Kidney epithelial cell (primary cell): Measurements from ENCODE around the gene LZTS3. TPM values are rescaled to one million over a fixed set of nuclear protein-coding genes. Genes with fewer than 3 reads are reported as not detected.
A peak's percentile ranks its signal among the peaks of the same experiment; 100 is the strongest.

Source experiments
- DNase-seq: peaks from one replicate; pipeline ENCODE4 v3.0.0-alpha.2; 2010; ENCODE audit warnings: low read depth
- H3K27me3 ChIP-seq: 2 replicates; pipeline ENCODE4 v1.6.0; 2011; ENCODE audit warnings: low read length; ENCODE audit not compliant: control insufficient read depth, insufficient read depth
- H3K36me3 ChIP-seq: 2 replicates; pipeline ENCODE4 v1.5.1; 2011; ENCODE audit warnings: low read length; ENCODE audit not compliant: control insufficient read depth, insufficient read depth
- H3K4me3 ChIP-seq: 2 replicates; pipeline ENCODE4 v1.5.1; 2011; ENCODE audit warnings: low read depth, mild to moderate bottlenecking, control low read depth, low read length
- CTCF ChIP-seq: IDR thresholded peaks from 2 replicates; pipeline ENCODE4 v1.5.1; 2011; ENCODE audit warnings: mild to moderate bottlenecking, moderate library complexity, low read length, control low read depth, inconsistent platforms; ENCODE audit not compliant: insufficient read depth, poor library complexity, severe bottlenecking
- total RNA-seq: library from RNA; depleted of rRNA; stranded (reverse); fragments of >200 nt; gene quantifications from 2 replicates; pipeline ENCODE4 v1.2.3, GENCODE V29; 2015

The LZTS3 gene
- total RNA-seq, 1 donor from 2014 or later = 10.4 TPM

- DNase-seq = peak; percentile 23
- H3K27me3 ChIP-seq = no peaks in the 10 kb centered on the region
- H3K4me3 ChIP-seq = no peak overlapping the region
- peak; percentile 76 for TF ChIP-seq CTCF
- H3K36me3 ChIP-seq = no peaks in the 10 kb centered on the region
These were observed 57.9 kb downstream of the LZTS3 start for GRCh38 chr20:3115190-3116107.

Other genes starting within 250 kb of the LZTS3 start
- 0.27 TPM in 1 of 2 replicates, not detected in the other for gene GNRH2, start 129.9 kb downstream of the LZTS3 start, total RNA-seq
- 70.4 and 80.8 TPM in 2 replicates for gene MRPS26, start 127.5 kb downstream of the LZTS3 start, total RNA-seq
- not detected in 2 replicates for gene OXT, start 101.9 kb downstream of the LZTS3 start, total RNA-seq
- gene AVP, start 88.8 kb downstream of the LZTS3 start, total RNA-seq = not detected in 2 replicates
- 13.4 and 14.3 TPM in 2 replicates for gene FASTKD5, start 13.7 kb downstream of the LZTS3 start, total RNA-seq
- 5.1 and 5.6 TPM in 2 replicates for gene UBOX5, start 13.7 kb downstream of the LZTS3 start, total RNA-seq
- 89.8 and 108 TPM in 2 replicates for gene DDRGK1, start 31.1 kb upstream of the LZTS3 start, total RNA-seq
- 71.2 and 80.5 TPM in 2 replicates for gene ITPA, start 35.9 kb upstream of the LZTS3 start, total RNA-seq
- gene SLC4A11, start 65.6 kb upstream of the LZTS3 start, total RNA-seq = 4.9 and 8.5 TPM in 2 replicates
- gene DNAAF9, start 234.1 kb upstream of the LZTS3 start, total RNA-seq = 11.8 and 12.6 TPM in 2 replicates